K562 (cell line): ENCODE measurements around the gene GGCT.
"Not testable (repeated sequence)": the region's sequence is repeated elsewhere in the genome, so short reads cannot be mapped to it uniquely, and the experiment has no call there.

Experiments used
- ARHGAP35 ChIP-seq: fragments of 450-650 bp; IDR thresholded peaks from 2 replicates; pipeline ENCODE4 v1.6.1; 2018; ENCODE audit not compliant: partially characterized antibody
- CBX3 ChIP-seq, 2 experiments: IDR thresholded peaks; 1 replicate in 1 of 2; 2 replicates in 1 of 2; pipeline ENCODE4 v1.6.1; 2012; ENCODE audit warnings: inconsistent platforms in 2 of 2, low read length in 2 of 2, borderline replicate concordance in 1 of 2, control low read depth in 1 of 2
- CTCF ChIP-seq, 3 experiments: IDR thresholded peaks in 2 of 3; conservative IDR thresholded peaks in 1 of 3; 2 replicates each; pipeline ENCODE4 v1.5.1; 2011 to 2012; ENCODE audit warnings: low read length in 3 of 3, mild to moderate bottlenecking in 3 of 3, control low read depth in 2 of 3, improper control_type of control experiment in 1 of 3, inconsistent platforms in 1 of 3, low read depth in 1 of 3, mixed read lengths in 1 of 3, moderate library complexity in 1 of 3; ENCODE audit not compliant: insufficient read depth in 2 of 3
- FOXM1 ChIP-seq, 2 experiments: fragments of 450-650 bp in 1 of 2; sonication (generic) in 1 of 2; formaldehyde crosslinking in 1 of 2; IDR thresholded peaks; 2 replicates each; pipeline versions ENCODE4 v1.6.1 to v1.9.0; 2017 to 2022; ENCODE audit warnings: low read depth in 2 of 2, mild to moderate bottlenecking in 2 of 2, missing genetic modification reagents in 1 of 2, moderate library complexity in 1 of 2
- NR2C1 ChIP-seq, 2 experiments: fragments of 450-650 bp; IDR thresholded peaks; 2 replicates each; pipeline ENCODE4 v1.6.1; 2017; ENCODE audit warnings: mild to moderate bottlenecking in 2 of 2, antibody characterized with exemption in 1 of 2, inconsistent platforms in 1 of 2, missing compliant biosample characterization in 1 of 2, missing genetic modification characterization in 1 of 2
- POLR2AphosphoS5 ChIP-seq: IDR thresholded peaks from 2 replicates; pipeline ENCODE4 v1.6.1; 2011; ENCODE audit warnings: mild to moderate bottlenecking, low read depth, low read length, moderate library complexity; ENCODE audit not compliant: control insufficient read depth, insufficient read depth
- PURB ChIP-seq: sonication (generic); formaldehyde crosslinking; IDR thresholded peaks from 2 replicates; pipeline ENCODE4 v1.9.0; 2021; ENCODE audit warnings: low read depth, mild to moderate bottlenecking, missing genetic modification reagents
- RAD21 ChIP-seq, 2 experiments: fragments of 250-450 bp in 1 of 2; fragments of 450-650 bp in 1 of 2; sonication (Bioruptor Pico) in 1 of 2; formaldehyde crosslinking in 1 of 2; IDR thresholded peaks in 1 of 2; conservative IDR thresholded peaks in 1 of 2; 2 replicates each; pipeline versions ENCODE4 v1.4.0 to v1.8.0; 2020 to 2022; ENCODE audit warnings: mild to moderate bottlenecking in 2 of 2, moderate library complexity in 1 of 2
- ZBTB33 ChIP-seq: sonication (generic); formaldehyde crosslinking; IDR thresholded peaks from 2 replicates; pipeline ENCODE4 v1.8.1; 2023; ENCODE audit warnings: mild to moderate bottlenecking, missing genetic modification reagents
- ZNF274 ChIP-seq: IDR thresholded peaks from 2 replicates; pipeline ENCODE4 v1.6.1; 2011; ENCODE audit warnings: low read depth, mild to moderate bottlenecking, low read length, moderate library complexity, borderline replicate concordance
- ZNF780A ChIP-seq: fragments of 250-450 bp; sonication (Bioruptor Pico); IDR thresholded peaks from 2 replicates; pipeline ENCODE4 v1.5.0; 2021; ENCODE audit warnings: mild to moderate bottlenecking
- TF ChIP-seq, protein P1 (sequence below): sonication (generic); formaldehyde crosslinking; IDR thresholded peaks from 2 replicates; pipeline ENCODE4 v1.8.0; 2022; ENCODE audit warnings: missing genetic modification reagents, mild to moderate bottlenecking, borderline replicate concordance
- TF ChIP-seq, protein P2 (sequence below), 2 experiments: IDR thresholded peaks; 2 replicates each; pipeline ENCODE4 v1.6.1; 2011; ENCODE audit warnings: borderline replicate concordance in 1 of 2, control low read depth in 1 of 2, low read depth in 1 of 2, low read length in 1 of 2, mild to moderate bottlenecking in 1 of 2, mixed read lengths in 1 of 2, moderate library complexity in 1 of 2; ENCODE audit not compliant: insufficient read depth in 1 of 2, insufficient read length in 1 of 2, poor library complexity in 1 of 2, severe bottlenecking in 1 of 2; ENCODE audit errors: extremely low read depth in 1 of 2

DNA sequence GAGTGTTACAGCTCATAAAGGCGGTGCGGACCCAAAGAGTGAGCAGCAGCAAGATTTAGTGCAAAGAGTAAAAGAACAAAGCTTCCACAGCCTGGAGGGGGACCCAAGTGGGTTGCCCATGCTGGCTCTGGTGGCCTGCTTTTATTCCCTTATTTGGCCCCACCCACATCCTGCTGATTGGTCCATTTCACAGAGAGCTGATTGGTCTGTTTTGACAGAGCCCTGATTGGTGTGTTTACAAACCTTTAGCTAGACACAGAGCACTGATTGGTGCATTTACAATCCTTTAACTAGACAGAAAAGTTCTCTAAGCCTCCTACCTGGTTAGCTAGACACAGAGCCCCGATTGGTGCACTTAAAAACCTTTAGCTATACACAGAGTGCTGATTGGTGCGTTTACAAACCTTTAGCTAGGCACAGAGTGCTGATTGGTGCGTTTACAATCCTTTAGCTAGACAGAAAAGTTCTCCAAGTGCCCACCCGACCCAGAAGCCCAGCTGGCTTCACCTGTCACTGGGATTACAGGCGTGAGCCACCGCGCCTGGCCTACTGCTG, 2.8 kb upstream of the GGCT start:
- TF ChIP-seq FOXM1 (IDR thresholded peaks at IDR 0.05; ENCODE audit: low read depth); FOXM1 (CRISPR knock-in tag; IDR thresholded peaks at IDR 0.05; ENCODE audit: low read depth); NR2C1 (IDR thresholded peaks at IDR 0.05); NR2C1 (tag; IDR thresholded peaks at IDR 0.05); PURB; RAD21 (CRISPR knock-in tag; conservative IDR thresholded peaks at IDR 0.05 in 1 of 2, IDR thresholded peaks at IDR 0.05 in 1 of 2); POLR2AphosphoS5; CBX3 (IDR thresholded peaks at IDR 0.05; ENCODE audit: borderline replicate concordance in 1 of 2, low read length in 2 of 2); ZBTB33 (CRISPR knock-in tag); ARHGAP35; ZNF780A; CTCF (IDR thresholded peaks at IDR 0.05 in 2 of 3, conservative IDR thresholded peaks at IDR 0.05 in 1 of 3; ENCODE audit: insufficient read depth in 2 of 3, low read depth in 1 of 3, low read length in 3 of 3); ZNF274: not testable (repeated sequence)
- TF ChIP-seq, protein P1, sequence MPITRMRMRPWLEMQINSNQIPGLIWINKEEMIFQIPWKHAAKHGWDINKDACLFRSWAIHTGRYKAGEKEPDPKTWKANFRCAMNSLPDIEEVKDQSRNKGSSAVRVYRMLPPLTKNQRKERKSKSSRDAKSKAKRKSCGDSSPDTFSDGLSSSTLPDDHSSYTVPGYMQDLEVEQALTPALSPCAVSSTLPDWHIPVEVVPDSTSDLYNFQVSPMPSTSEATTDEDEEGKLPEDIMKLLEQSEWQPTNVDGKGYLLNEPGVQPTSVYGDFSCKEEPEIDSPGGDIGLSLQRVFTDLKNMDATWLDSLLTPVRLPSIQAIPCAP (CRISPR knock-in tag), result not testable (repeated sequence)
- TF ChIP-seq, protein P2, sequence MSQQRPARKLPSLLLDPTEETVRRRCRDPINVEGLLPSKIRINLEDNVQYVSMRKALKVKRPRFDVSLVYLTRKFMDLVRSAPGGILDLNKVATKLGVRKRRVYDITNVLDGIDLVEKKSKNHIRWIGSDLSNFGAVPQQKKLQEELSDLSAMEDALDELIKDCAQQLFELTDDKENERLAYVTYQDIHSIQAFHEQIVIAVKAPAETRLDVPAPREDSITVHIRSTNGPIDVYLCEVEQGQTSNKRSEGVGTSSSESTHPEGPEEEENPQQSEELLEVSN (IDR thresholded peaks at IDR 0.05; ENCODE audit: borderline replicate concordance in 1 of 2, extremely low read depth in 1 of 2, insufficient read depth in 1 of 2, insufficient read length in 1 of 2, low read depth in 1 of 2, low read length in 1 of 2, poor library complexity in 1 of 2, severe bottlenecking in 1 of 2), result not testable (repeated sequence)
